Erythroblast (primary cell): ENCODE data around the gene ADCY3.

ENCODE experiments used
- GATA1 ChIP-seq: IDR thresholded peaks from 2 replicates; pipeline ENCODE4 v1.6.1; 2011; ENCODE audit warnings: low read depth, mild to moderate bottlenecking, control low read depth, low read length, moderate library complexity
- POLR2A ChIP-seq: IDR thresholded peaks from 2 replicates; pipeline ENCODE4 v1.6.1; 2011; ENCODE audit warnings: mild to moderate bottlenecking, low read length

GRCh38 chr2:24912986-24913385, 7.1 kb downstream of the ADCY3 start:
- no peak for TF ChIP-seq POLR2A
- TF ChIP-seq GATA1, result no peak
